GM23338 (cell line): ENCODE data around the gene TGFBR1. TPM values are rescaled to one million over a fixed set of nuclear protein-coding genes. Genes with fewer than 3 reads are reported as not detected.

ENCODE experiments used
- ATAC-seq: fragments of 200-7000 bp; cut with Tn5 transposase; 3 replicates; pipeline ENCODE4 v1.9.1; 2020
- DNase-seq: peaks from one replicate; pipeline ENCODE4 v3.0.0-alpha.2; 2015; ENCODE audit warnings: low spot score
- H2AFZ ChIP-seq: fragments of 200-600 bp; sonication (generic); 2 replicates; pipeline ENCODE4 v1.8.0; 2016; ENCODE audit warnings: antibody characterized with exemption, mild to moderate bottlenecking, moderate library complexity
- H3F3A ChIP-seq: fragments of 200-600 bp; sonication (generic); replicated peaks from 2 replicates; pipeline ENCODE4 v1.8.0; 2017; ENCODE audit warnings: antibody characterized with exemption, mixed run types, low read depth
- H3K27ac ChIP-seq: fragments of 200-600 bp; sonication (generic); 2 replicates; pipeline ENCODE4 v1.6.1; 2016; ENCODE audit warnings: low read depth
- H3K27me3 ChIP-seq: fragments of 200-600 bp; sonication (generic); 2 replicates; pipeline ENCODE4 v1.8.0; 2016; ENCODE audit warnings: mild to moderate bottlenecking, mixed run types, moderate library complexity; ENCODE audit not compliant: insufficient read depth
- H3K36me3 ChIP-seq: fragments of 200-600 bp; sonication (generic); 2 replicates; pipeline ENCODE4 v1.8.0; 2016; ENCODE audit warnings: mild to moderate bottlenecking; ENCODE audit not compliant: insufficient read depth
- H3K4me1 ChIP-seq: fragments of 200-600 bp; sonication (generic); 2 replicates; pipeline ENCODE4 v1.8.0; 2016; ENCODE audit warnings: mild to moderate bottlenecking, moderate library complexity; ENCODE audit not compliant: insufficient read depth
- H3K4me2 ChIP-seq: fragments of 200-600 bp; sonication (generic); 2 replicates; pipeline ENCODE4 v1.7.1; 2017; ENCODE audit warnings: mixed run types
- H3K4me3 ChIP-seq: fragments of 200-600 bp; sonication (generic); 2 replicates; pipeline ENCODE4 v1.6.1; 2016; ENCODE audit warnings: mixed run types
- H3K79me2 ChIP-seq: fragments of 200-600 bp; sonication (generic); replicated peaks from 2 replicates; pipeline ENCODE4 v1.8.0; 2017; ENCODE audit warnings: mild to moderate bottlenecking; ENCODE audit not compliant: insufficient read depth
- H3K9me2 ChIP-seq: fragments of 200-600 bp; sonication (generic); 2 replicates; pipeline ENCODE4 v1.8.0; 2017; ENCODE audit not compliant: insufficient read depth
- H4K20me1 ChIP-seq: fragments of 200-600 bp; sonication (generic); replicated peaks from 2 replicates; pipeline ENCODE4 v1.8.0; 2017; ENCODE audit warnings: mild to moderate bottlenecking; ENCODE audit not compliant: insufficient read depth
- H3K27ac Mint-ChIP-seq: 2 replicates; pipeline ENCODE4 v1.8.0; 2020; ENCODE audit warnings: inconsistent platforms, mild to moderate bottlenecking, moderate library complexity, mixed read lengths
- H3K27me3 Mint-ChIP-seq: 3 replicates; pipeline ENCODE4 v1.8.0; 2022; ENCODE audit warnings: low read depth, mild to moderate bottlenecking, moderate library complexity, mixed read lengths, inconsistent platforms; ENCODE audit not compliant: insufficient read depth, poor library complexity
- H3K36me3 Mint-ChIP-seq: 3 replicates; pipeline ENCODE4 v1.8.0; 2021; ENCODE audit warnings: low read depth, mild to moderate bottlenecking, inconsistent platforms, moderate library complexity, mixed read lengths
- H3K4me1 Mint-ChIP-seq: 3 replicates; pipeline ENCODE4 v1.8.0; 2020; ENCODE audit warnings: mild to moderate bottlenecking, inconsistent platforms, mixed read lengths
- H3K4me3 Mint-ChIP-seq: 3 replicates; pipeline ENCODE4 v1.8.0; 2021; ENCODE audit warnings: moderate library complexity, mild to moderate bottlenecking, inconsistent platforms, mixed read lengths
- H3K9me3 Mint-ChIP-seq: 3 replicates; pipeline ENCODE4 v1.8.0; 2020; ENCODE audit warnings: moderate library complexity, mild to moderate bottlenecking, inconsistent platforms, mixed read lengths
- CTCF ChIP-seq, 2 experiments: fragments of 200-600 bp in 1 of 2; sonication (generic) in 1 of 2; conservative IDR thresholded peaks; 2 replicates each; pipeline versions ENCODE4 v1.5.1 to v1.6.1; 2016 to 2017; ENCODE audit warnings: antibody characterized with exemption in 2 of 2, low read depth in 2 of 2, mild to moderate bottlenecking in 2 of 2, moderate library complexity in 1 of 2
- ETS1 ChIP-seq: IDR thresholded peaks from 2 replicates; pipeline ENCODE4 v1.6.1; 2016; ENCODE audit warnings: antibody characterized with exemption
- EZH2 ChIP-seq: fragments of 200-600 bp; sonication (generic); IDR thresholded peaks from one replicate; pipeline ENCODE4 v1.8.0; 2017; ENCODE audit warnings: antibody characterized with exemption, mild to moderate bottlenecking, low read depth; ENCODE audit not compliant: unreplicated experiment
- EZH2phosphoT487 ChIP-seq: fragments of 200-600 bp; sonication (generic); IDR thresholded peaks from one replicate; pipeline ENCODE4 v1.8.1; 2018; ENCODE audit warnings: antibody characterized with exemption; ENCODE audit not compliant: unreplicated experiment
- REST ChIP-seq: IDR thresholded peaks from one replicate; pipeline ENCODE4 v1.6.1; 2018; ENCODE audit warnings: antibody characterized with exemption; ENCODE audit not compliant: unreplicated experiment
- STAT1 ChIP-seq: IDR thresholded peaks from one replicate; pipeline ENCODE4 v1.6.1; 2016; ENCODE audit warnings: antibody characterized with exemption; ENCODE audit not compliant: unreplicated experiment
- ZNF331 ChIP-seq: fragments of 250-450 bp; sonication (Bioruptor Pico); IDR thresholded peaks from 2 replicates; pipeline ENCODE4 v1.5.0; 2020; ENCODE audit warnings: low read depth, mild to moderate bottlenecking, moderate library complexity
- polyA plus RNA-seq: library from polyadenylated mRNA; unstranded; fragments of >200 nt; fragmentation: Nextera tagmentation; extraction: Ambion mirVana; gene quantifications from 2 replicates; pipeline ENCODE4 v1.2.1, GENCODE V29; 2016
- total RNA-seq: library from RNA; depleted of rRNA; stranded (reverse); fragments of >200 nt; shearing (Covaris generic); gene quantifications from 2 replicates; pipeline ENCODE4 v1.2.3, GENCODE V29; 2014

The TGFBR1 gene
- total and polyA plus RNA-seq, 2 experiments from 2014 or later, result 9.3 to 40.2 TPM

- no peaks in the 10 kb centered on the region for H3K36me3 Mint-ChIP-seq
- peak; percentile 52 for DNase-seq
- H3K36me3 ChIP-seq, result no peaks in the 10 kb centered on the region
- ATAC-seq, result peak; percentile 76
- no peak overlapping the region for H3K4me3 ChIP-seq
- peaks cover 16% of the 10 kb centered on the region for H3K27me3 Mint-ChIP-seq
- peak overlapping the region; percentile 95 for H2AFZ ChIP-seq
- H3K79me2 ChIP-seq, result no peaks in the 10 kb centered on the region
- no peaks in the 10 kb centered on the region for H4K20me1 ChIP-seq
- H3K27me3 ChIP-seq, result no peaks in the 10 kb centered on the region
- H3K4me3 Mint-ChIP-seq, result no peak overlapping the region; the same call in 2 of the 3 replicates
- no peak overlapping the region for H3K27ac Mint-ChIP-seq
- H3K4me1 Mint-ChIP-seq, result peaks cover 55% of the 10 kb centered on the region
- H3K27ac ChIP-seq, result no peak overlapping the region
- TF ChIP-seq ETS1 (no peak), STAT1 (no peak), EZH2 (no peak), EZH2phosphoT487 (no peak), REST (no peak), ZNF331 (CRISPR knock-in tag) (no peak), CTCF (conservative IDR thresholded peaks at IDR 0.05; ENCODE audit: low read depth in 2 of 2) (no peak)
- no peaks in the 10 kb centered on the region for H3K9me3 Mint-ChIP-seq
- no peaks in the 10 kb centered on the region for H3F3A ChIP-seq
- H3K4me2 ChIP-seq, result peak overlapping the region; percentile 33
- peaks cover 22% of the 10 kb centered on the region for H3K4me1 ChIP-seq
- H3K9me2 ChIP-seq, result peaks cover 15% of the 10 kb centered on the region
These were observed 64.2 kb downstream of the TGFBR1 start for GRCh38 chr9:99169086-99169485.

- H3K79me2 ChIP-seq, result no peaks in the 10 kb centered on the region
- Mint-ChIP-seq H3K27me3 (peaks cover 16% of the 10 kb centered on the region), H3K4me1 (peaks cover 58% of the 10 kb centered on the region), H3K4me3 (peak overlapping the region; percentile 45; the same call in 1 of the 3 replicates), H3K36me3 (no peaks in the 10 kb centered on the region), H3K27ac (no peak overlapping the region), H3K9me3 (no peaks in the 10 kb centered on the region)
- no peak overlapping the region for H3K4me3 ChIP-seq
- H3F3A ChIP-seq, result no peaks in the 10 kb centered on the region
- TF ChIP-seq CTCF (conservative IDR thresholded peaks at IDR 0.05; ENCODE audit: low read depth in 2 of 2), result peak; percentile 16 to 42; a peak in 3 of 4 replicates
- TF ChIP-seq STAT1, result no peak
- H3K4me1 ChIP-seq, result peaks cover 22% of the 10 kb centered on the region
- H4K20me1 ChIP-seq, result no peaks in the 10 kb centered on the region
- peak overlapping the region; percentile 95 for H2AFZ ChIP-seq
- H3K36me3 ChIP-seq, result no peaks in the 10 kb centered on the region
- peak overlapping the region; percentile 33 for H3K4me2 ChIP-seq
- DNase-seq, result peak; percentile 75
- no peak overlapping the region for H3K27ac ChIP-seq
- no peaks in the 10 kb centered on the region for H3K27me3 ChIP-seq
- peaks cover 15% of the 10 kb centered on the region for H3K9me2 ChIP-seq
- peak; percentile 89 for ATAC-seq
These were observed 65.3 kb downstream of the TGFBR1 start for GRCh38 chr9:99169982-99170761.
